GM12878 (cell line): ENCODE data around the gene FRMD5. TPM values are rescaled to one million over a fixed set of nuclear protein-coding genes. Genes with fewer than 3 reads are reported as not detected.

Source experiments
- ATAC-seq: fragments of 200-7000 bp; cut with Tn5 transposase; 3 replicates; pipeline ENCODE4 v1.9.1; 2020; ENCODE audit warnings: mild to moderate bottlenecking, moderate library complexity
- BruUV-seq: library from RNA; stranded (reverse); fragments of 400-500 nt; replicated peaks from 2 replicates; lab custom pipeline; 2021; lab: Mats Ljungman, UMichigan
- CTCF ChIA-PET: fragments of 300-600 bp; sonication (Branson Sonifier 250); formaldehyde crosslinking; extraction: SDS; loops from one replicate; lab custom pipeline; 2021; ENCODE audit warnings: inconsistent platforms; lab: Yijun Ruan, JAX
- POLR2A ChIA-PET: fragments of 350-600 bp; formaldehyde crosslinking; extraction: SDS; loops from one replicate; lab custom pipeline; 2021; ENCODE audit warnings: inconsistent platforms; lab: Charles Lee
- RAD21 ChIA-PET: fragments of 300-600 bp; sonication (Branson Sonifier 250); formaldehyde crosslinking; loops from one replicate; lab custom pipeline; 2023; ENCODE audit warnings: antibody characterized with exemption; ENCODE audit not compliant: unreplicated experiment; lab: Charles Lee
- SMC1A ChIA-PET: fragments of 300-600 bp; sonication (Branson Sonifier 250); formaldehyde crosslinking; loops from one replicate; lab custom pipeline; 2023; ENCODE audit not compliant: unreplicated experiment, uncharacterized antibody; lab: Charles Lee
- DNase-seq: peaks from one replicate; pipeline ENCODE4 v3.0.0-alpha.2; 2011; ENCODE audit warnings: low read depth, low spot score
- FAIRE-seq: peaks from 3 replicates; lab custom pipeline; 2011; peaks lifted over from hg19 to GRCh38; lab: Jason Lieb, UNC
- H2AFZ ChIP-seq: 2 replicates; pipeline ENCODE4 v1.6.0; 2011; ENCODE audit warnings: low read depth, low read length, control low read depth; ENCODE audit not compliant: control insufficient read depth
- H3K27ac ChIP-seq: 2 replicates; pipeline ENCODE4 v1.5.1; 2011; ENCODE audit warnings: control low read depth; ENCODE audit not compliant: control insufficient read depth, insufficient read depth
- H3K27me3 ChIP-seq, 2 experiments: replicated peaks in 1 of 2; 2 replicates each; pipeline versions ENCODE4 v1.6.0 to v1.6.1; 2011; ENCODE audit warnings: low read length in 1 of 2; ENCODE audit not compliant: control insufficient read depth in 2 of 2, insufficient read depth in 2 of 2
- H3K36me3 ChIP-seq, 2 experiments: 2 replicates each; pipeline ENCODE4 v1.5.1; 2011; ENCODE audit warnings: low read length in 1 of 2; ENCODE audit not compliant: control insufficient read depth in 2 of 2, insufficient read depth in 2 of 2
- H3K4me1 ChIP-seq: 2 replicates; pipeline ENCODE4 v1.6.1; 2011; ENCODE audit warnings: mild to moderate bottlenecking, low read length, moderate library complexity, mixed read lengths; ENCODE audit not compliant: control insufficient read depth, insufficient read depth
- H3K4me2 ChIP-seq: 2 replicates; pipeline ENCODE4 v1.6.0; 2011; ENCODE audit warnings: control low read depth; ENCODE audit not compliant: control insufficient read depth, insufficient read depth
- H3K4me3 ChIP-seq: fragments of 200-600 bp; sonication (generic); 2 replicates; pipeline ENCODE4 v1.5.1; 2016
- H3K79me2 ChIP-seq: 2 replicates; pipeline ENCODE4 v1.6.0; 2011; ENCODE audit warnings: low read length; ENCODE audit not compliant: control insufficient read depth, insufficient read depth
- H3K9ac ChIP-seq: 2 replicates; pipeline ENCODE4 v1.8.0; 2011; ENCODE audit warnings: low read length, control low read depth, mixed read lengths; ENCODE audit not compliant: control insufficient read depth, insufficient read depth
- H3K9me3 ChIP-seq: replicated peaks from 3 replicates; pipeline ENCODE4 v1.5.1; 2011; ENCODE audit warnings: mild to moderate bottlenecking, low read length; ENCODE audit not compliant: control insufficient read depth, insufficient read depth
- H4K20me1 ChIP-seq: 2 replicates; pipeline ENCODE4 v1.6.0; 2011; ENCODE audit not compliant: control insufficient read depth, insufficient read depth
- ATF2 ChIP-seq: IDR thresholded peaks from 2 replicates; pipeline ENCODE4 v1.6.1; 2012; ENCODE audit warnings: low read length, inconsistent platforms
- EGR1 ChIP-seq, 2 experiments: IDR thresholded peaks; 1 replicate in 1 of 2; 2 replicates in 1 of 2; pipeline ENCODE4 v1.6.1; 2011 to 2012; ENCODE audit warnings: low read depth in 2 of 2, low read length in 2 of 2, borderline replicate concordance in 1 of 2, mild to moderate bottlenecking in 1 of 2, moderate library complexity in 1 of 2
- ELK1 ChIP-seq: IDR thresholded peaks from 2 replicates; pipeline ENCODE4 v1.6.1; 2012; ENCODE audit warnings: low read depth, low read length, improper control_type of control experiment
- ESRRA ChIP-seq: IDR thresholded peaks from 2 replicates; pipeline ENCODE4 v1.6.1; 2012; ENCODE audit warnings: mild to moderate bottlenecking, low read length, improper control_type of control experiment
- EZH2 ChIP-seq: IDR thresholded peaks from 2 replicates; pipeline ENCODE4 v1.6.1; 2012; ENCODE audit warnings: low read depth, mild to moderate bottlenecking, control low read depth, inconsistent platforms, low read length, borderline replicate concordance; ENCODE audit not compliant: control insufficient read depth
- IRF3 ChIP-seq: fragments of 450-650 bp; IDR thresholded peaks from 2 replicates; pipeline ENCODE4 v1.6.1; 2014; ENCODE audit warnings: mild to moderate bottlenecking
- MEF2A ChIP-seq: IDR thresholded peaks from 2 replicates; pipeline ENCODE4 v1.6.1; 2011; ENCODE audit warnings: low read depth, mild to moderate bottlenecking, low read length, moderate library complexity; ENCODE audit not compliant: insufficient read depth
- MTA3 ChIP-seq: IDR thresholded peaks from 2 replicates; pipeline ENCODE4 v1.6.1; 2012; ENCODE audit warnings: low read length, inconsistent platforms, borderline replicate concordance
- MYB ChIP-seq: fragments of 150-350 bp; IDR thresholded peaks from 2 replicates; pipeline ENCODE4 v1.6.1; 2014; ENCODE audit warnings: mild to moderate bottlenecking, low read depth, low read length, borderline replicate concordance
- PAX5 ChIP-seq: IDR thresholded peaks from 2 replicates; pipeline ENCODE4 v1.6.1; 2011; ENCODE audit warnings: low read depth, low read length, borderline replicate concordance
- PKNOX1 ChIP-seq: fragments of 450-650 bp; IDR thresholded peaks from 2 replicates; pipeline ENCODE4 v1.6.1; 2016; ENCODE audit warnings: mild to moderate bottlenecking
- RAD21 ChIP-seq: IDR thresholded peaks from 2 replicates; pipeline ENCODE4 v1.6.1; 2011; ENCODE audit warnings: mild to moderate bottlenecking, low read depth, low read length, moderate library complexity; ENCODE audit not compliant: insufficient read depth
- RELA ChIP-seq: fragments of 450-650 bp; IDR thresholded peaks from 2 replicates; pipeline ENCODE4 v1.8.0; 2014; ENCODE audit warnings: borderline replicate concordance; ENCODE audit not compliant: partially characterized antibody
- SMAD5 ChIP-seq: IDR thresholded peaks from 2 replicates; pipeline ENCODE4 v1.6.1; 2016; ENCODE audit warnings: antibody characterized with exemption, low read depth
- SMC3 ChIP-seq: IDR thresholded peaks from 2 replicates; pipeline ENCODE4 v1.6.1; 2011; ENCODE audit warnings: low read length, improper control_type of control experiment, borderline replicate concordance
- TARDBP ChIP-seq: IDR thresholded peaks from 2 replicates; pipeline ENCODE4 v1.6.1; 2016; ENCODE audit warnings: borderline replicate concordance
- USF2 ChIP-seq: IDR thresholded peaks from 2 replicates; pipeline ENCODE4 v1.6.1; 2011; ENCODE audit warnings: low read depth, low read length, improper control_type of control experiment, borderline replicate concordance
- WRNIP1 ChIP-seq: IDR thresholded peaks from 2 replicates; pipeline ENCODE4 v1.6.1; 2011; ENCODE audit warnings: low read depth, low read length, improper control_type of control experiment, borderline replicate concordance
- in situ Hi-C: fragments of 300-500 bp; cut with MboI; formaldehyde crosslinking; loops from 9 replicates; pipeline ENCODE4 v1.14.3; 2018; ENCODE audit warnings: mixed read lengths
- intact Hi-C: fragments of 100-400 bp; cut with micrococcal nuclease; formaldehyde crosslinking; loops from one replicate; pipeline ENCODE4 v1.14.2; 2022; ENCODE audit not compliant: unreplicated experiment
- polyA plus RNA-seq, 11 experiments: library from polyadenylated mRNA; depleted of rRNA in 4 of 11; unstranded in 6 of 11; stranded (reverse) in 5 of 11; fragments of >200 nt; fragmentation: Nextera tagmentation in 4 of 11; fragmentation: Illumina TruSeq in 1 of 11; extraction: Ambion mirVana in 4 of 11; extraction: Trizol in 1 of 11; gene quantifications; 1 replicate in 1 of 11; 2 replicates in 10 of 11; pipeline versions ENCODE4 v1.2.1 to v1.2.3, GENCODE V29; 2011 to 2016; ENCODE audit warnings: inconsistent platforms in 2 of 11, missing spikeins in 2 of 11, low read depth in 1 of 11
- total RNA-seq, 4 experiments: library from RNA; depleted of rRNA in 3 of 4; stranded (reverse); fragments of >200 nt in 3 of 4; fragmentation: Illumina TruSeq in 1 of 4; extraction: Trizol in 1 of 4; gene quantifications; 2 replicates each; pipeline versions ENCODE4 v1.2.1 to v1.2.3, GENCODE V29; 2013 to 2021

Gene FRMD5
- total and polyA plus RNA-seq, 10 of the 15 experiments (the other 5 are each of a cell fraction or from before 2014, with no cell fraction given), result 0.26 to 6.4 (median 0.68) TPM; not detected in 1

- TF ChIP-seq IRF3, result no peak
- no peak for TF ChIP-seq PAX5
- no peak for TF ChIP-seq ATF2
- TF ChIP-seq EZH2, result no peak
- TF ChIP-seq PKNOX1, result no peak
- no peak for TF ChIP-seq TARDBP
- TF ChIP-seq MYB, result no peak
- no peak for TF ChIP-seq RELA
- no peak for TF ChIP-seq SMAD5
- TF ChIP-seq WRNIP1, result no peak
- no peak for TF ChIP-seq ESRRA
- no peak for TF ChIP-seq USF2
- no peak for TF ChIP-seq MEF2A
- no peak for TF ChIP-seq RAD21
- TF ChIP-seq SMC3, result no peak
- TF ChIP-seq EGR1 (IDR thresholded peaks at IDR 0.05; ENCODE audit: borderline replicate concordance in 1 of 2, low read depth in 2 of 2, low read length in 2 of 2), result no peak
- TF ChIP-seq MTA3, result no peak
- no peak for TF ChIP-seq ELK1
- no peak for FAIRE-seq
- no peak overlapping the region for H2AFZ ChIP-seq
- RAD21 ChIA-PET, result no interaction called here
- intact Hi-C loops, result no loop called here
- no peaks in the 10 kb centered on the region for H3K9me3 ChIP-seq
- POLR2A ChIA-PET, result no interaction called here
- no peak overlapping the region for H3K4me2 ChIP-seq
- SMC1A ChIA-PET, result interaction anchor here (1.5 kb wide), 1 partner anchor 16 kb away, joined by 4 read pairs; no protein-coding TSS in a partner anchor
- BruUV-seq, result no TSS peak
- no peaks in the 10 kb centered on the region for H3K4me1 ChIP-seq
- ATAC-seq, result no peak
- CTCF ChIA-PET, result no interaction called here
- no peak overlapping the region for H3K4me3 ChIP-seq
- no peaks in the 10 kb centered on the region for H4K20me1 ChIP-seq
- in situ Hi-C loops, result no loop called here
- H3K36me3 ChIP-seq, result no peaks in the 10 kb centered on the region
- DNase-seq, result no peak
- no peak overlapping the region for H3K27ac ChIP-seq
- no peaks in the 10 kb centered on the region for H3K79me2 ChIP-seq
- no peak overlapping the region for H3K9ac ChIP-seq
- no peaks in the 10 kb centered on the region for H3K27me3 ChIP-seq
Measured at GRCh38 chr15:44144992-44145391, 50.1 kb downstream of the FRMD5 start.
